GM18867 (cell line): Measurements from ENCODE around the gene NAT9.

ENCODE experiments used
- ATAC-seq: cut with Tn5 transposase; IDR thresholded peaks from one replicate; pipeline ENCODE4 v1.9.1; 2021; ENCODE audit warnings: mild to moderate bottlenecking, moderate library complexity; ENCODE audit not compliant: unreplicated experiment

NAT9 gene

GRCh38 chr17:74746922-74747321 lies 29.2 kb downstream of the NAT9 start:
- no peak for ATAC-seq

GRCh38 chr17:74746376-74746775 lies 29.8 kb downstream of the NAT9 start:
- no peak for ATAC-seq

DNA sequence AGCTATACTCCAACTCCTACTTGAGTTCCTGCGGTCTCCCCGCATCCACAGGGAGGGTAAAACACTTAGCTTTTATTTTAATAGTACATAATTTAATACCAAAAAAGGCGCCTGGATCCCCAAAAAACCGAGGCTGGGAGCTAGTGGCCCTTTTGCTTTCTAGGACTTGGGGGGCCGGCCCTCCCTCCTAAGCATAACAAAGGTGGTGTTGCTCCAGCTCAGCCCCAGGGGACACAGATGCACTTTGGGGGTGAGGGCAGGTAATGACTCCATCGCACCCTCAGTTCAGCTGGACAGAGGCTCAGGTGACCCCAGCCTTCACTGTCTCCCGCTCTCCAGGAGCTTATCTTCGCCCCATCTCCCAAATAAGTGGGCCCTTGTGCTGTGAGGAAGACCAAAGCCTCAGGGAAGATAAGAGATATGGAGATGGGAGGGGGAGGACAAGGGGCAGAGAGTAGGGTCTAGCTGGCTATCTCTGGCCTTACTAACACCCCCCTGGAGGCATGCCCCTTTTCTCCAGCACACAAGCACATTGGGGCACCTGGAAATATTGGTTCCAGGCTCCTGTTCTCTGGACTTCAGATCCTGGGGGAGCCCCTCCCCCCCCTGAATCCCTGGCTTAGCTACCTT lies 30.5 kb downstream of the NAT9 start:
- no peak for ATAC-seq

DNA sequence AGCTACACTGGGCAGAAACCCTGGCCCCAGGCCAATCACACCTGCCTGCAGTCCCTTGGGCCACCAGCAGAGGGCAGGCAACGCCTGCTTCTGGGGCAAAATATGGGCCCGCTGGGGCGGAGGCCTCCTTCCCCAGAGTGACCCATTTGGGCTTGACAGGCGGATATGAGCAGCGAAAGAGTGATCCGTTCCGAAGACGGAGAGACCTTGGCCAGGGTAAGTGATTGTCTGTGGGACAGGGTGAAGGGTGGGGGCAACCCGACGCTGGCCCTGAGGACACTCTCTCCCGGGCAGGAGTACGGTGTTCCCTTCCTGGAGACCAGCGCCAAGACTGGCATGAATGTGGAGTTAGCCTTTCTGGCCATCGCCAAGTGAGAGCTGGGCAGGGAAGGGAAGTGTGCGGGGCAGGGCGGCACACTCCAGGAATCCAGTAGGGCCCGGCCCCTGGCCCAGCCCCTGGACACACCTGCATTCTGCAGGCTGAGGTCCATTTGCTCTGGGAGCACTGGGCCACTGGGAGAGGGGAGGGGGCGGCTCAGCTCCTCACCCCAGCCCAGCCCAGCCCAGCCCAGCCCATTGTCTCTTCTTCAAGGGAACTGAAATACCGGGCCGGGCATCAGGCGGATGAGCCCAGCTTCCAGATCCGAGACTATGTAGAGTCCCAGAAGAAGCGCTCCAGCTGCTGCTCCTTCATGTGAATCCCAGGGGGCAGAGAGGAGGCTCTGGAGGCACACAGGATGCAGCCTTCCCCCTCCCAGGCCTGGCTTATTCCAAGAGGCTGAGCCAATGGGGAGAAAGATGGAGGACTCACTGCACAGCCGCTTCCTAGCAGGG lies 31.2 kb downstream of the NAT9 start:
- ATAC-seq: no peak

DNA sequence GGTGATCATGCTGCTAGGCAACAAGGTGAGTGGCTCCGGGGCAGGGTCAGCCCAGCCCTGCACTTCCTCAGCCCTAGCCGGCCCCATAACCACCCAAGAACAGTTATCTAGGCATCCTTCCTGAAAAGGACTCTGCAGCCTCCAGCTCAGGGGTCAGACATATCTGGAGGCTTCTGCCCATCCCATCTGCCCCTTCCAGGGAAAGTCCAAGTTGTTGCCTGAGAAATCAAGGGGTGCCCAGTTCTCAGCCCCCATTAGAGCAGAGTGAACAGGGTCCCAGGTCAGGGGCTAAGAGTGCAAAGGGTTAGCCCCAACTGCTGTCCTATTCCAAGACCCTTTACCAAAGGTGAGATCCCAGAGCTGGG lies 31.8 kb downstream of the NAT9 start:
- no peak for ATAC-seq

DNA sequence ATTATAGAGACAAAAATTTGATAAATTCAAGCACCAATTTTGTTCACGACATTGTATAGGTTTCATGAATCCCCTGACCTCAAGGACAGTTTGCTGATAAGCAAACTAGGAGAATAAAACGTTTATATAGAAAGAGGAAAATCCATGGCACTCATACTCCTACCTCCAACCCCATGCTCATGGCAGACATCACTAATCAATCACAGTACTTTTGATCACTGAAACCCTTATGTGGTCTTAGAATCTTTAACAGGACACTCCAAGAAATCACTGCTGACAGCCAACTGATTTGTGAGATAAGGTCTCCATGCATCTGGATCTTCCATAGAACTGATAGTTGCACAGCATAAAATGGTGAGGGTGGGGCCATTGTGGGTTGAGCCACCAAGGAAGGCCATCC lies 32.4 kb downstream of the NAT9 start:
- ATAC-seq: no peak

DNA sequence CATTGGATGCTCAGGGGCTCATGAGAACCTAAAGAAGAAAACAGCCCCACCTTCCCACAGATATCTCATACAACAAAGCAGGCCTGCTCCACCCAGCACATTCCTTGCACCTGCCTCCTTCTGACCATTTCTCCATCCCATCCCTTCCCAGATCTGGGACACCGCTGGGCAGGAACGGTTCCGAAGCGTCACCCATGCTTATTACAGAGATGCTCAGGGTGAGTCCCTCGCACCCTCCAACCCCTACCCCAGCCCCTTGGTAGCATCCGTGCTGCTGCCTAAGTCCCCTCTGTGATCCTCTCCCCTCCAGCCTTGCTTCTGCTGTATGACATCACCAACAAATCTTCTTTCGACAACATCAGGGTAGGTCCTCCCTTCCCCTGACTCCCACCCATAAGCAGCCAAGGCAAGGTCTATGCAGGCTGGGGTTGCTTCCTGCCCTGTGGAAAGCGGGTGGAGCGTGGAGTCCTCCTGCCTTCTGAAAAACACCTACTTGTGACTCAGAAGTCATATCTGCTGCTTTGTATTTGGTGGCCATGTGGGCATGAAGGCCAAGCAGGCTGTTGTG lies 33.1 kb downstream of the NAT9 start:
- no peak for ATAC-seq

DNA sequence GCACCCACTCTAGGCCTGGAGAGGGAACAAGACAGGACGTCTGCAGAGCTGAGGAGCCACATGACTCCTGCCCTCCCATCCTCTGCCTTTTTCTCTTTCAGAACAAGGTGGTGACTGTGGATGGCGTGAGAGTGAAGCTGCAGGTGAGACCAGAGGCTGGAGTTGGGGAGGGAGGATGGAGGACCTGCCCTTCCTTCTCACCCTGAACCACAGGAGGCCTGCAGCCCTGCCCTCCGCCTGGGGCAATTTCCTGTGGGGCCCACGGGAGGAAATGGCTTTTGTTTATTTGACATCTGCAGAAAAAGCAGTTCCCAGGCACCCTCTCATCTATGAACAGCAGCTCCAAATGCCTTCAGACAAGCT lies 34.0 kb downstream of the NAT9 start:
- ATAC-seq: peak; percentile 57

DNA sequence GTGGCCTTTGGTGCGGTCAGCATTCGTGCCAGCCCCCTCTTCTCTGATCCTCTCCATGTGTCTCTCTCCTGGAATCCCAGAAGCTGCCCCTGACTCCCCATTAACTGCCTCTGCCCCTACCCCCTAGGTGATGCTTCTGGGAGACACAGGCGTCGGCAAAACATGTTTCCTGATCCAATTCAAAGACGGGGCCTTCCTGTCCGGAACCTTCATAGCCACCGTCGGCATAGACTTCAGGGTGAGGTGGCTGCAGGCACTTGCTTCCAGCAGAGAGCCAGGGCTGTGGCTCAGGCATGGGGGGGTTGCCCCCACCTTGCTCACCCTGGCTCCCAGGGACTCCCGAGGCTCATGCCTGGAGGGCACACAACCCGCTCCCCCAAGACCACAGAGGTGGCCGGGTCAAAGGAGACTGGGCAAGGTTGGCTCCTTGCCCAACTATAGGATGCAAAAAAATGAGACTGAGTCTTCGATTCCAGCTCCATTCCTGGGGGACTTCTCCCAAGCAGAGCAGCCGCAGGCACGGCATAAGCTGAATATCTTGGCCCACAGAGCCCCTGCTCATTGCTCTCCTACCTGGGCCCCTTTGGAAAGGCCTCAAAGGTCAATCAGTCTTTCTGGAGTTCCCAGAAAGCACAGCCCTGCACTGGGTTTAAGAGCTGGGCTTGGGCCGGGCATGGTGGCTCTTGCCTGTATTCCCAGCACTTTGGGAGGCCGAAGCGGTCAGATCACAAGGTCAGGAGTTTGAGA lies 35.3 kb downstream of the NAT9 start:
- no peak for ATAC-seq

DNA sequence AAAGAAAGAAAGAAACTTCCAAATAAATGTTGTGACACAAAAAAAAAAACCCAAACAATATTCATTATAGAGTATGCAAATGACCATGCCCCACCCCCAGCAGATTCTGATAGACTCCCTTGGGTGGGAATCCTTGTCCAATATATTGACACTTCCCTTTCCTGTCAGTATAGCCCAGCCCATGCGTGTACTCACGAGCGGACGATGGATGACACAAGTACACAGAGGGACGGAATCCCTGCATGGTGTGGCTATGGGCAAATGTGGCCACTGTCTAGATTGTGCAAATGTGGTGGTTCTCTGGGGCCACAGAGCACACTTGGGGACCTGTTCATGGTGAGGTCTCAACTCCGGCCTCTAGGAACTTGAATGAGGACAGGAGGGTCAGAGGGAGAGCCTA lies 36.0 kb downstream of the NAT9 start:
- ATAC-seq: no peak

DNA sequence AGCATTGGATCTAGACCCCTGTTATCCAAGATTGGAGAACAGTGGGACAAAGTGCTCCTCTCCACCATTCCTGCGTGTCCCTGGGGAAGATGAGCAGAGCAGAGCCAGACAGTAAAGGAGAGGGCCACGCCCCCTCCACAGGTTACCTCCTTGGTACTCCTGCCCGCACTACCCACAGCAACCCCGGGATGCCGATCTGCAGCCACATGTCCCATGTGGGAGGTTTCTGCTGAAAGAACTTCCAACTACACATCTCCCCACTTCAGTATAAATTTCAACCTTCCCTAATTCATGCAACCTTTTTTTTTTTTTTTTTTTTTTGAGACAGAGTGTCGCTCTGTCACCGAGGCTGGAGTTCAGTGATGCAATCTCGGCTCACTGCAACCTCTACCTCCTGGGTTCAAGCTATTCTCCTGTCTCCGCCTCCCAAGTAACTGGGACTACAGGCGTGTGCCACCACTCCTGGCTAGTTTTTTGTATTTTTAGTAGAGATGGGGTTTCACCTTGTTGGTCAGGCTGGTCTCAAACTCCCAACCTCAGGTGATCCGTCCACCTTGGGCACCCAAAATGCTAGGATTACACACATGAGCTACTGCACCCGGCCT lies 36.8 kb downstream of the NAT9 start:
- no peak for ATAC-seq

DNA sequence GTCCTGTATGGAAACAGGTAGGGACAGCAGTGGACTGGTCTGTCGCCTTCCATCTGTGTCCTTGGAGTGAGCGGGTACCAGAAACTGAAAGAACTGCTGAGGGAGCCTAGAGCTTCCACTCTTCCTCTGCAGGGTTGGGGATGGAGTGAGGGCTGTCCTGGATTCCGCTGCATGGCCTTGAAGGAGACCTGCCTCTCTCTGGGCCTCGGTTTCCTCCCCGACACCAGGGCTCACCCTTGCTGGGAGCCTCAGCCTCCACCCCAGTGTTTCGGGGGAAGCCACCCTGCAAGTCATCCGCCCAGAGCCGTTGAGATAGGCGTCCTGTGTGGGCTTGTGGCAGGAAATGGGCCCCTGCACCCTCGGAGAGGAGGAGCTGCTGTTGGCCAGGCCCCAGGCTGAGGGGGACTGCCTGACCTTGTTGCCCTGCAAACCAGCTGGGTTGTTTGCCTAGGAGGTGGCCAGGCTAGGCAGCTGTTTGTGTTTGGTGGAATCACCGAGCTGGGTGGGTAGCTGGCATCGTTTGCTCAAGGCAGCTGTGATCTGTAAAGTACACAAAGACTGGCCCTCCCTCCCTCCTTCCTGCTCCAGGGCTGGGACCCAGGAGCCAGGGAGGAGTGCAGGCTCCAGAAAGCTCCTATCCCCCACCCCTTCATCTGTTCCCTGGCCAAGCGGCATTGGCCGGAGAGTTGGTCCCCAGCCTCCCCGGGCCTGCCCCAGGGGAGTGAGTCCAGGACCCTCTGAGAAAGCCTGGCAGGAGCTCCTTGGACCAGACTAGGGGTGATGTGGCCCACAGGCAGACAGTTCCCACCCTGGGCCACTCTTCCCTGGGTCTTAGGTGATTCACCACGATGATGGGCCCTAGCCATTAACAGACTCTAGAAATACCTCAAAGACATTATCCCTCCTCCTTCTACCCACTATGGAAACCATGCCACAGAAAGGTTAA lies 37.8 kb downstream of the NAT9 start:
- ATAC-seq: no peak

DNA sequence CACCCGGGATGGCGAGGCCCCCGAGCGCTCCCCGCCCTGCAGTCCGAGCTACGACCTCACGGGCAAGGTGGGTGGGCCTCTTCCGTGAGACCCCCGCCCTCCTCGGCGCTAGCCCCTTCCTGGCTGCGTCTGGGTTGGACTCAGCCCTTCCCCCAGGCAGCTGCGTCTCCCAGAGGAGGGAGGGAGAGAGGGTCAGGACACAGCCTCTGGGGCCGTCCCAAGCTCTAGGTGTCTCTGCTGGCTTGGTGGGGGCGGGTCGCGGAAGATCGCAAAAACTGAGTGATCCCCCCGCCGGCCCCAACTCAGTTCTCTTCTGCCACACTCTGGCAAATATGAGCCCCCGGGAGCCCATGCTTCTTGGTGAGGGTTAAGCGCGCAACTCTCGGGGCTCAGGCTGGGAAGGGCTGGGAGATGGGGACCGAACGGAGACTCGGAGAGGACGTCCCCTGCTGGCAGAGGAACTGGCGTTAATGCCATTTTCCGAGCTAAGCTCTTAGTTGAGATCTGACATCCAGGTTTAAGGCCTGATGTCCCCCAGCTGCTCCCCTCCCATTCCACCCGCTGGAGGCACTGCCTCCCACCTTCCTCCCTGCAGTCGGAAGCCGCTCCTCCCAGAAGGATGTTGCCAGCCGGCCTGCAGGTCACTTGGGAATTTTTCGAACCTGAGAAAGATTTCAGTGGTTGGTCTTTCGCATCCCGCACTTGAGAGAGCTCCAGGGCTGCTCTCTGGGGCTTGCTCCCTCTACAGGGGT lies 38.7 kb downstream of the NAT9 start:
- no peak for ATAC-seq

DNA sequence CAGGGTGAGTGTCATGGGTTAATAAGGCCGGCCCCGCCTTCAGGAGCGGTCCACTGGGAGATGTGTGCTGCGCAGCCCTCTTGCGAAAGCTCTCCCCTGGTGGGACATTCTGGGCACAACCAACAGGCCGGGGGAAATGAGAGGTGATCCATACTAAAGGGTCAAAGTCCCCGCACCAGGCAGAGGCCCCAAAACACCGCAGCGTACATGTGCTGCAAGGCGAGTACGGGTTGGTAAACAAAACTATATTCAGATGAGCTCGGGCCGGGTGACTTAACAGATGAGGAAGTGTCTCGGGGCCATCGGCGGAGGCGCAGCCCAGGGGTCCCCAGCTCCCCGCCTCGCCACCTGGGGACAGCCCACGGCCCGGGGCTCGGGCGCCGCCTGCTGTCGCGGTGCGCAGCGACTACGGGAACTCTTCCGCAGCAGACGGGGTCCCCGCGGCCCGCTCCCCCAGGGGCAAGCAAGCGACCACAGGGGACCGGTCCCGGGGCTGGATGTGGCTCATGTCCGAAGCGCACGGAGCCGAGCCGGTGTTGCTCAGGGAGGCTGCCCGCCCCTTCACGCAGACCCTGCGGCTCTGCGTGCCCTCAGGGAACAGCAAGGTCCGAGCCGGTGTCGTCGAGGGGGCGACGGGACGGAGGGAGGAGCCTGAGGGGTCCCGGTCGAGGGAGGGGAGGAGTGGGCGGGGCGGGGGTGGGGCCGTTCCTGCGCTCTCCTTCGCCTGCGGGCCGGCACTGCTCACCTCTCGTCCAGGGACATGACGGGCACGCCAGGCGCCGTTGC lies 39.4 kb downstream of the NAT9 start, which contains the start of gene RAB37:
Gene RAB37 (plus strand): TSS at position 744 of the 786 bp plus-strand sequence. CDS start 17 bp downstream, at position 761.
- ATAC-seq: no peak

DNA sequence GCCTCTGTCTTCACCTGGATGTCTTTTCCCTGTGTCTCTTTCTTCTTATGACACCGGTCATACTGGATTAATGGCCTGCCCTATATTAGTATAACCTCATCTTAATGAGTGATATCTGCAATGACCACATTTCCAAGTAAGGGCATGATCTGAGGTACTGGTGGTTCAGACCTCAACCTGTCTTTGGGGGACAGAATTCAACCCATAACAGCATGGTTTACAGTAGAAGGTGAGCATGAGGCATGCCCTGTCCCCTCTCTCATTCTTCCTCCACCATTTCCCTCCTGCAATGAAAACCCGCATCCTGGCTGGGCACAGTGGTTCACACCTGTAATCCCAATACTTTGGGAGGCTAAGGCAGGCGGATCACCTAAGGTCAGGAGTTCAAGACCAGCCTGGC lies 41.9 kb downstream of the NAT9 start:
- no peak for ATAC-seq

DNA sequence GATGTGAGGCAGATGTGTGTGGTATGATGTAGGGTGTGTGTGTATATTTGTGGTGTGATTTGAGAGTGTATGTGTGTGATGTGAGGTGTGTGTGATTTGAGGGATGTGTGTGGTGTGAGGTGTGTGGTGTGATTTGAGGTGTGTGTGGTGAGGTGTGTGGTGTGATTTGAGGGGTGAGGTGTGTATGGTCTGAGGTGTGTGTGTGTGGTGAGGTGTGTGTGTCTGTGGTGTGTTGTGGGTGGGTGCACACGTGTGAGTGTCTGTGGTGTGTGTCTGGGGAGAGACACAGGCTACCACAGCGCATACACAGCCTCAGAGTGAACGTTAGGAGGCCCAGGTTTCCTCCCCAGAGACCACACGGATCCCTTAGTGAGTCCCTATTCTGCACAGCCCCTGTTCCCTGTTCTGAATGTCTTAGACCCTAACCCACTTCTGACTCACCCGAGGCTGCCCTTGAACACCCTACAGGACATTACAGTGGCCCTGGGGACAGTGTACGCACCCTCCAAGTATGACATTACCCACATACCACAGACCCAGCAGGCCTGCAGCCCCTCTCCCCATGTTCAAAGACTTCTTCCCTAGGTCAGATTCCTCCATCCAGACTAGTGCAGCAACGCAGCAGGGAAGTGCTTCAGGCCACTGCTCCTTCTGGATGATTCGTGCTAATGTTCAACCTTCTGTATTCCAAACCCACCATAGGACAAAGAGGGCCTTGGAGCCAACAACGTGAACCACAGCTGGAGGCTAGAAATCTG lies 42.6 kb downstream of the NAT9 start:
- ATAC-seq: no peak

DNA sequence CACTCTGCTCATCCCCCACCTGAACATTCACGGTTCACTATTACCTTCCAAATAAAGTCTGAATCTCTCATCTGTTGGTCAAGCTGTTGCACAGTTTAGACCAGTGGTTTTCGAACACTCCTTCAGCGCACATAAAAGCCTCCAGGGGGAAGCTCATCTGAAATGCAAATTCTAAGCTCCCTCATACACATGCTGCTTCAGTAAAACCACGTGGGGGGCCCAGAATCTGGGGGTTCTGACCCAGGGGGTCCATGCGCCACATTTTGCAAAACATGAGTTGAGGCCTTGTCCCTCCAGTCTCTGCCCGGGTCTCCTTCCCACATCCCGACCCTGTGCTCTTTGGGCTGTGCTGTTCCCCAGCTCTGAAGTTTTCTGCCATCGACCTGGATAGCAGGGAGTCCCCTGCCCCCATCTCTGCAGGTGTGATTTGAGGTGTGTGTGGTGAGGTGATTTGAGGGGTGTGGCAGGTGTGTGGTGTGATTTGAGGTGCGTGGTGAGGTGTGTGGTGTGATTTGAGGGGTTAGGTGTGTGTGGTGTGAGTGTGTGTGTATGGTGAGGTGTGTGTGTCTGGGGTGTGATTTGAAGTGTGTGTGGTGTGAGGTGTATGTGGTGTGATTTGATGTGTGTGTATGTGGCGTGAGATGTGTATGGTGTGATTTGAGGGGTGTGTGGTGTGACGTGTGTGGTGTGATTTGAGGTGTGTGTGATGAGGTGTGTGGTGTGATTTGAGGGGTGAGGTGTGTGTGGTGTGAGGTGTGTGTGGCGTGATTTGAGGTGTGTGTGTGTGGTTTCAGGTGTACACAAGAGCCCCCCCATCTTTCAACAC lies 43.9 kb downstream of the NAT9 start:
- ATAC-seq: no peak
